HepG2 (cell line): ENCODE measurements around the gene DSCAML1. TPM values are rescaled to one million over a fixed set of nuclear protein-coding genes. Genes with fewer than 3 reads are reported as not detected.

Source experiments
- ATAC-seq: fragments of 200-7000 bp; cut with Tn5 transposase; 3 replicates; pipeline ENCODE4 v1.9.1; 2020; ENCODE audit warnings: mild to moderate bottlenecking, moderate library complexity
- BruUV-seq: library from RNA; stranded (reverse); fragments of 400-500 nt; replicated peaks from 2 replicates; lab custom pipeline; 2021; lab: Mats Ljungman, UMichigan
- CTCF ChIA-PET: fragments of 300-600 bp; formaldehyde crosslinking; extraction: SDS; loops from one replicate; lab custom pipeline; 2021; ENCODE audit warnings: low total read pairs, inconsistent platforms, low intra/inter-chr PET ratio; lab: Yijun Ruan, JAX
- POLR2A ChIA-PET: fragments of 350-600 bp; sonication (Branson Sonifier 250); formaldehyde crosslinking; loops from one replicate; lab custom pipeline; 2020; ENCODE audit warnings: antibody characterized with exemption, inconsistent platforms; lab: Yijun Ruan, JAX
- DNase-seq: peaks from one replicate; pipeline ENCODE4 v3.0.0-alpha.2; 2015; ENCODE audit warnings: low spot score
- FAIRE-seq: peaks from 3 replicates; lab custom pipeline; 2011; peaks lifted over from hg19 to GRCh38; lab: Jason Lieb, UNC
- H2AFZ ChIP-seq: one replicate; pipeline ENCODE4 v1.6.1; 2011; ENCODE audit warnings: low read length, inconsistent platforms
- H3K27ac ChIP-seq: fragments of 300-600 bp; 3 replicates; pipeline ENCODE4 v1.8.0; 2011; ENCODE audit warnings: mixed run types, mild to moderate bottlenecking, mixed read lengths, low read length, inconsistent platforms; ENCODE audit not compliant: insufficient read depth; ENCODE audit errors: extremely low read length
- H3K27me3 ChIP-seq, 2 experiments: fragments of 200-600 bp in 1 of 2; 2 replicates in 1 of 2; 3 replicates in 1 of 2; pipeline versions ENCODE4 v1.6.0 to v1.8.0; 2011; ENCODE audit warnings: low read length in 2 of 2, mild to moderate bottlenecking in 2 of 2, moderate library complexity in 2 of 2, inconsistent platforms in 1 of 2; ENCODE audit not compliant: insufficient read depth in 2 of 2, control insufficient read depth in 1 of 2
- H3K36me3 ChIP-seq, 2 experiments: fragments of 200-600 bp in 1 of 2; replicated peaks in 1 of 2; 2 replicates in 1 of 2; 3 replicates in 1 of 2; pipeline versions ENCODE4 v1.5.1 to v1.8.0; 2011; ENCODE audit warnings: low read length in 2 of 2, inconsistent platforms in 1 of 2; ENCODE audit not compliant: insufficient read depth in 2 of 2, control insufficient read depth in 1 of 2
- H3K4me1 ChIP-seq: 2 replicates; pipeline ENCODE4 v1.5.1; 2012; ENCODE audit warnings: low read length, inconsistent platforms; ENCODE audit not compliant: insufficient read depth
- H3K4me2 ChIP-seq: 2 replicates; pipeline ENCODE4 v1.6.0; 2011; ENCODE audit warnings: low read depth, low read length, inconsistent platforms
- H3K4me3 ChIP-seq, 3 experiments: fragments of 200-600 bp in 1 of 3; sonication (generic), shearing (Covaris generic) in 1 of 3; replicated peaks in 1 of 3; 2 replicates each; pipeline ENCODE4 v1.5.1; 2011 to 2016; ENCODE audit warnings: low read length in 3 of 3, inconsistent platforms in 2 of 3, low read depth in 2 of 3, mild to moderate bottlenecking in 2 of 3, control low read depth in 1 of 3, mixed read lengths in 1 of 3; ENCODE audit not compliant: insufficient read depth in 1 of 3
- H3K79me2 ChIP-seq: one replicate; pipeline ENCODE4 v1.6.1; 2011; ENCODE audit warnings: low read length, inconsistent platforms; ENCODE audit not compliant: insufficient read depth
- H3K9ac ChIP-seq: 2 replicates; pipeline ENCODE4 v1.6.0; 2011; ENCODE audit warnings: mild to moderate bottlenecking, low read depth, low read length, inconsistent platforms; ENCODE audit not compliant: insufficient read depth
- H3K9me3 ChIP-seq: 2 replicates; pipeline ENCODE4 v1.5.1; 2012; ENCODE audit warnings: mild to moderate bottlenecking, low read length
- H4K20me1 ChIP-seq: 2 replicates; pipeline ENCODE4 v1.6.0; 2011; ENCODE audit warnings: inconsistent platforms, mild to moderate bottlenecking, low read length, moderate library complexity; ENCODE audit not compliant: insufficient read depth
- GTF2F1 ChIP-seq: fragments of 150-350 bp; IDR thresholded peaks from 2 replicates; pipeline ENCODE4 v1.6.1; 2014; ENCODE audit warnings: low read length
- RXRA ChIP-seq: sonication (generic); formaldehyde crosslinking; IDR thresholded peaks from 2 replicates; pipeline ENCODE4 v1.5.1; 2020; ENCODE audit warnings: missing genetic modification reagents
- TARDBP ChIP-seq: sonication (generic); formaldehyde crosslinking; IDR thresholded peaks from 2 replicates; pipeline ENCODE4 v1.8.0; 2022; ENCODE audit warnings: mild to moderate bottlenecking, missing genetic modification reagents
- THYN1 ChIP-seq: sonication (generic); formaldehyde crosslinking; IDR thresholded peaks from 2 replicates; pipeline ENCODE4 v1.8.1; 2023; ENCODE audit warnings: low read depth, mild to moderate bottlenecking, moderate library complexity, missing genetic modification reagents, borderline replicate concordance
- U2AF2 ChIP-seq: fragments of 200-400 bp; formaldehyde crosslinking; IDR thresholded peaks from 2 replicates; pipeline ENCODE4 v1.6.1; 2017; ENCODE audit warnings: low read depth, mild to moderate bottlenecking, low read length
- ZMAT5 ChIP-seq: sonication (generic); formaldehyde crosslinking; IDR thresholded peaks from 2 replicates; pipeline ENCODE4 v1.5.0; 2020; ENCODE audit warnings: mild to moderate bottlenecking, low read depth, missing genetic modification reagents, borderline replicate concordance
- ZNF34 ChIP-seq: sonication (generic); formaldehyde crosslinking; IDR thresholded peaks from 2 replicates; pipeline ENCODE4 v1.4.0; 2020; ENCODE audit warnings: mild to moderate bottlenecking, missing genetic modification reagents, borderline replicate concordance
- ZNF576 ChIP-seq: sonication (generic); formaldehyde crosslinking; IDR thresholded peaks from 2 replicates; pipeline ENCODE4 v1.4.0; 2020; ENCODE audit warnings: mild to moderate bottlenecking, missing genetic modification reagents
- WGBS: methylation state at CpG from one replicate; pipeline ENCODE4 v1.1.6; 2017; ENCODE audit warnings: low lambda C conversion rate; 5-methylcytosine and 5-hydroxymethylcytosine counted together
- in situ Hi-C: cut with HindIII; loops from 2 replicates; pipeline ENCODE4 v1.10.0; 2017; ENCODE audit warnings: low pct_unique_long_range_greater_than_20kb; ENCODE audit not compliant: extremely low pct_ligation_motif_present
- intact Hi-C: fragments of 100-400 bp; cut with micrococcal nuclease; formaldehyde crosslinking; loops from one replicate; pipeline ENCODE4 v1.10.0; 2022; ENCODE audit not compliant: unreplicated experiment
- polyA plus RNA-seq, 8 experiments: library from polyadenylated mRNA; depleted of rRNA in 3 of 8; stranded (reverse) in 7 of 8; unstranded in 1 of 8; fragments of >200 nt; fragmentation: Illumina TruSeq in 4 of 8; extraction: Trizol in 4 of 8; gene quantifications; 2 replicates each; pipeline versions ENCODE4 v1.2.1 to v1.2.3, GENCODE V29; 2011 to 2016; ENCODE audit warnings: low read depth in 4 of 8, missing spikeins in 1 of 8, mixed read lengths in 1 of 8; ENCODE audit not compliant: insufficient read depth in 1 of 8
- total RNA-seq, 5 experiments: library from RNA; depleted of rRNA; stranded (reverse); fragments of >200 nt; fragmentation: Illumina TruSeq; extraction: Trizol; gene quantifications; 2 replicates each; pipeline ENCODE4 v1.2.3, GENCODE V29; 2016; ENCODE audit warnings: low read depth in 1 of 5
- TF ChIP-seq, protein P1 (sequence below): sonication (generic); formaldehyde crosslinking; IDR thresholded peaks from 2 replicates; pipeline ENCODE4 v1.4.0; 2020; ENCODE audit warnings: missing genetic modification reagents, mild to moderate bottlenecking, borderline replicate concordance
- TF ChIP-seq, protein P2 (sequence below): sonication (generic); formaldehyde crosslinking; IDR thresholded peaks from 2 replicates; pipeline ENCODE4 v1.4.0; 2020; ENCODE audit warnings: missing genetic modification reagents

Gene DSCAML1
- total and polyA plus RNA-seq, 2 of the 13 experiments (the other 11 are each of a cell fraction or from before 2014, with no cell fraction given) = 0.29 to 0.40 TPM

- no peak for ATAC-seq
- no peaks in the 10 kb centered on the region for H3K79me2 ChIP-seq
- no peak for FAIRE-seq
- no peak overlapping the region for H3K4me2 ChIP-seq
- H3K4me1 ChIP-seq = no peaks in the 10 kb centered on the region
- H2AFZ ChIP-seq = no peak overlapping the region
- POLR2A ChIA-PET = no interaction called here
- intact Hi-C loops = loop anchor here (1.0 to 10.0 kb wide), 2 partner anchors 382 to 518 kb away; no protein-coding TSS in a partner anchor
- no peaks in the 10 kb centered on the region for H3K9me3 ChIP-seq
- TF ChIP-seq, protein P1, sequence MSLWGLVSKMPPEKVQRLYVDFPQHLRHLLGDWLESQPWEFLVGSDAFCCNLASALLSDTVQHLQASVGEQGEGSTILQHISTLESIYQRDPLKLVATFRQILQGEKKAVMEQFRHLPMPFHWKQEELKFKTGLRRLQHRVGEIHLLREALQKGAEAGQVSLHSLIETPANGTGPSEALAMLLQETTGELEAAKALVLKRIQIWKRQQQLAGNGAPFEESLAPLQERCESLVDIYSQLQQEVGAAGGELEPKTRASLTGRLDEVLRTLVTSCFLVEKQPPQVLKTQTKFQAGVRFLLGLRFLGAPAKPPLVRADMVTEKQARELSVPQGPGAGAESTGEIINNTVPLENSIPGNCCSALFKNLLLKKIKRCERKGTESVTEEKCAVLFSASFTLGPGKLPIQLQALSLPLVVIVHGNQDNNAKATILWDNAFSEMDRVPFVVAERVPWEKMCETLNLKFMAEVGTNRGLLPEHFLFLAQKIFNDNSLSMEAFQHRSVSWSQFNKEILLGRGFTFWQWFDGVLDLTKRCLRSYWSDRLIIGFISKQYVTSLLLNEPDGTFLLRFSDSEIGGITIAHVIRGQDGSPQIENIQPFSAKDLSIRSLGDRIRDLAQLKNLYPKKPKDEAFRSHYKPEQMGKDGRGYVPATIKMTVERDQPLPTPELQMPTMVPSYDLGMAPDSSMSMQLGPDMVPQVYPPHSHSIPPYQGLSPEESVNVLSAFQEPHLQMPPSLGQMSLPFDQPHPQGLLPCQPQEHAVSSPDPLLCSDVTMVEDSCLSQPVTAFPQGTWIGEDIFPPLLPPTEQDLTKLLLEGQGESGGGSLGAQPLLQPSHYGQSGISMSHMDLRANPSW = no peak
- no peak for TF ChIP-seq U2AF2
- no peak for TF ChIP-seq GTF2F1
- TF ChIP-seq, protein P2, sequence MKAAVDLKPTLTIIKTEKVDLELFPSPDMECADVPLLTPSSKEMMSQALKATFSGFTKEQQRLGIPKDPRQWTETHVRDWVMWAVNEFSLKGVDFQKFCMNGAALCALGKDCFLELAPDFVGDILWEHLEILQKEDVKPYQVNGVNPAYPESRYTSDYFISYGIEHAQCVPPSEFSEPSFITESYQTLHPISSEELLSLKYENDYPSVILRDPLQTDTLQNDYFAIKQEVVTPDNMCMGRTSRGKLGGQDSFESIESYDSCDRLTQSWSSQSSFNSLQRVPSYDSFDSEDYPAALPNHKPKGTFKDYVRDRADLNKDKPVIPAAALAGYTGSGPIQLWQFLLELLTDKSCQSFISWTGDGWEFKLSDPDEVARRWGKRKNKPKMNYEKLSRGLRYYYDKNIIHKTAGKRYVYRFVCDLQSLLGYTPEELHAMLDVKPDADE (CRISPR knock-in tag) = no peak
- no peak for TF ChIP-seq RXRA (CRISPR knock-in tag)
- TF ChIP-seq ZNF576 (CRISPR knock-in tag) = no peak
- no peak for TF ChIP-seq THYN1 (CRISPR knock-in tag)
- no peak for TF ChIP-seq TARDBP
- TF ChIP-seq ZMAT5 (CRISPR knock-in tag) = no peak
- TF ChIP-seq ZNF34 (CRISPR knock-in tag) = no peak
- TF ChIP-seq, all 625 proteins: peak for 0
- CTCF ChIA-PET = interaction anchor here (1.3 kb wide), 1 partner anchor 390 kb away, joined by 6 read pairs; no protein-coding TSS in a partner anchor
- Histone ChIP-seq H3K4me3 (no peak overlapping the region), H3K9ac (no peak overlapping the region), H4K20me1 (no peaks in the 10 kb centered on the region), H3K27me3 (peaks cover 2 to 24% of the 10 kb centered on the region in 2 experiments; a peak in 4 of 5 replicates), H3K36me3 (no peaks in the 10 kb centered on the region), H3K27ac (no peak overlapping the region)
- 30% methylated on average over 7 of the region's 7 CpGs for whole genome bisulfite sequencing
- in situ Hi-C loops = loop anchor here (25.0 kb wide), 1 partner anchor 510 kb away; the partner anchor contains the start of gene TMPRSS13
- DNase-seq = no peak
- BruUV-seq = no TSS peak
These were observed 370.1 kb downstream of the DSCAML1 start for GRCh38 chr11:117426941-117427340.
